Skin epidermis (tissue), 12 donors: ENCODE measurements around the gene SPOCK3.
"Not testable (repeated sequence)": the region's sequence is repeated elsewhere in the genome, so short reads cannot be mapped to it uniquely, and the experiment has no call there.

Experiments
- H3K27ac ChIP-seq, 21 experiments: fragments of 200-600 bp; sonication (generic) in 11 of 21; one replicate each; pipeline ENCODE4 v1.5.0; 2020; ENCODE audit warnings: mild to moderate bottlenecking in 3 of 21, inconsistent platforms in 2 of 21, moderate library complexity in 2 of 21
- H3K4me3 ChIP-seq, 7 experiments: fragments of 200-600 bp; sonication (generic) in 2 of 7; one replicate each; pipeline ENCODE4 v1.5.0; 2020; ENCODE audit warnings: inconsistent platforms in 2 of 7, mild to moderate bottlenecking in 2 of 7, moderate library complexity in 1 of 7

Gene SPOCK3

GRCh38 chr4:166981847-166982246, 252.4 kb downstream of the SPOCK3 start:
- no peak overlapping the region for H3K4me3 ChIP-seq
- no peak overlapping the region for H3K27ac ChIP-seq

- Histone ChIP-seq H3K4me3 (no peak overlapping the region), H3K27ac (no peak overlapping the region)
These were observed 253.9 kb downstream of the SPOCK3 start for GRCh38 chr4:166980419-166980818.

GRCh38 chr4:166977596-166977995, 256.7 kb downstream of the SPOCK3 start:
- Histone ChIP-seq H3K4me3 (no peak overlapping the region), H3K27ac (no peak overlapping the region)

GRCh38 chr4:166972071-166972470, 262.2 kb downstream of the SPOCK3 start:
- no peak overlapping the region for H3K4me3 ChIP-seq
- no peak overlapping the region for H3K27ac ChIP-seq

- not testable (repeated sequence) for H3K27ac ChIP-seq, H3K4me3 ChIP-seq
These were observed 266.1 kb downstream of the SPOCK3 start for GRCh38 chr4:166968219-166968618.

GRCh38 chr4:166965562-166965961, 268.7 kb downstream of the SPOCK3 start:
- Histone ChIP-seq H3K4me3 (no peak overlapping the region), H3K27ac (no peak overlapping the region)

GRCh38 chr4:166957451-166957850, 276.8 kb downstream of the SPOCK3 start:
- H3K27ac ChIP-seq, result no peak overlapping the region

GRCh38 chr4:166956484-166956883, 277.8 kb downstream of the SPOCK3 start:
- Histone ChIP-seq H3K4me3 (no peak overlapping the region), H3K27ac (no peak overlapping the region)

More at GRCh38 chr4:166957451-166957850, 276.8 kb downstream of the SPOCK3 start:
- H3K4me3 ChIP-seq, result no peak overlapping the region

GRCh38 chr4:166941629-166942028, 292.7 kb downstream of the SPOCK3 start:
- Histone ChIP-seq H3K27ac (no peak overlapping the region), H3K4me3 (no peak overlapping the region)

- H3K4me3 ChIP-seq, result no peak overlapping the region
- H3K27ac ChIP-seq, result no peak overlapping the region
These were observed 303.8 kb downstream of the SPOCK3 start for GRCh38 chr4:166930464-166930863.

GRCh38 chr4:166924424-166924823, 309.9 kb downstream of the SPOCK3 start:
- Histone ChIP-seq H3K27ac (no peak overlapping the region), H3K4me3 (no peak overlapping the region)

- Histone ChIP-seq H3K27ac (no peak overlapping the region), H3K4me3 (no peak overlapping the region)
These were observed 320.4 kb downstream of the SPOCK3 start for GRCh38 chr4:166913926-166914325.

- H3K27ac ChIP-seq, result no peak overlapping the region
- H3K4me3 ChIP-seq, result no peak overlapping the region
These were observed 330.9 kb downstream of the SPOCK3 start for GRCh38 chr4:166903408-166903807.

- Histone ChIP-seq H3K27ac (no peak overlapping the region), H3K4me3 (no peak overlapping the region)
These were observed 331.4 kb downstream of the SPOCK3 start for GRCh38 chr4:166902941-166903340.

- H3K4me3 ChIP-seq, result no peak overlapping the region
- H3K27ac ChIP-seq, result no peak overlapping the region
These were observed 338.0 kb downstream of the SPOCK3 start for GRCh38 chr4:166896254-166896653.

GRCh38 chr4:166895771-166896170, 338.5 kb downstream of the SPOCK3 start:
- Histone ChIP-seq H3K4me3 (no peak overlapping the region), H3K27ac (no peak overlapping the region)

GRCh38 chr4:166887457-166887856, 346.8 kb downstream of the SPOCK3 start:
- no peak overlapping the region for H3K27ac ChIP-seq
- no peak overlapping the region for H3K4me3 ChIP-seq

- H3K27ac ChIP-seq, result no peak overlapping the region
- no peak overlapping the region for H3K4me3 ChIP-seq
These were observed 347.6 kb downstream of the SPOCK3 start for GRCh38 chr4:166886718-166887117.

GRCh38 chr4:166882221-166882620, 352.1 kb downstream of the SPOCK3 start:
- Histone ChIP-seq H3K4me3 (no peak overlapping the region), H3K27ac (no peak overlapping the region)

GRCh38 chr4:166875821-166876220, 358.5 kb downstream of the SPOCK3 start:
- H3K4me3 ChIP-seq, result no peak overlapping the region

GRCh38 chr4:166862032-166862431, 372.3 kb downstream of the SPOCK3 start:
- no peak overlapping the region for H3K27ac ChIP-seq
- H3K4me3 ChIP-seq, result no peak overlapping the region

More at GRCh38 chr4:166875821-166876220, 358.5 kb downstream of the SPOCK3 start:
- H3K27ac ChIP-seq, result no peak overlapping the region

GRCh38 chr4:166850398-166850797, 383.9 kb downstream of the SPOCK3 start:
- not testable (repeated sequence) for H3K4me3 ChIP-seq, H3K27ac ChIP-seq

GRCh38 chr4:166846939-166847338, 387.4 kb downstream of the SPOCK3 start:
- H3K4me3 ChIP-seq, result no peak overlapping the region
- H3K27ac ChIP-seq, result no peak overlapping the region
